Measurements from ENCODE around the gene PF4V1.
"Not testable (repeated sequence)": the region's sequence is repeated elsewhere in the genome, so short reads cannot be mapped to it uniquely, and the experiment has no call there.

The PF4V1 gene

DNA sequence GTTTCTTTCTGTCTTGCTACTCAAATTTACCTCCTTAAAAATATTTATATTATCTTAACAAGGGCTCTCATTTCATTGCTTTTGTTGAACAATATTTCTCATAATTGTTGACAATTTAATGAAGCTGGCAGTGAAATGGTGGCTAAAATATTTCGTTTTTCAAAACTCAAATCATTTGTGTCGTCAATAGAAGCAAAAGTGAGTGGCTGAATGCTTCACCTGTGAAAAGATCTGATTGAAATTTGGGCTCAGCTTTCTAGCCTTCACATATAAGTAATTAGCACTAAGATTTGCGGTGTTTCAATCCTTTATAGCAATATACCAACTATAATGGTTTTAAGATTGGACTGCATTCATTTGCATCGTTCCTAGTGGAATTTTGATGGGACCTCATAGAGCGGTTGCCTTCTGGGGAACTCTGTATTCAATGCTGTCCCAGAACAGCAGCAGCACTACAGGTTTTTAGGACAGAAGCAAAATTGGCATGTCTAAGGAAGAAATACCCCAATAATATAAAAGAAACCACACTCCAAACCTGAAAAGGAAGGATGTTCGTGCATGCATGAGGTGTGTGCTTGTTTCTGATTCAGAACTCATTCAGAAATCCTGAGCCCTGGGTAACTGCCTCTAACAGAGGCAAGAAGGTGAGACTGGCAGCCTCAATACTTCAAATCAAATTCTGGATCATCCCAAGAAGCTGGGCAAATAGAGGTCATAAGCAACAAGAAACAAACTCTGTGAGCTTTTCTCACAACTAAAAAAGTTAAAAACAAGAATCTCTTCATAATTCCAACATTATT lies 18.6 kb downstream of the PF4V1 start:
- no peak for DNase-seq

DNA sequence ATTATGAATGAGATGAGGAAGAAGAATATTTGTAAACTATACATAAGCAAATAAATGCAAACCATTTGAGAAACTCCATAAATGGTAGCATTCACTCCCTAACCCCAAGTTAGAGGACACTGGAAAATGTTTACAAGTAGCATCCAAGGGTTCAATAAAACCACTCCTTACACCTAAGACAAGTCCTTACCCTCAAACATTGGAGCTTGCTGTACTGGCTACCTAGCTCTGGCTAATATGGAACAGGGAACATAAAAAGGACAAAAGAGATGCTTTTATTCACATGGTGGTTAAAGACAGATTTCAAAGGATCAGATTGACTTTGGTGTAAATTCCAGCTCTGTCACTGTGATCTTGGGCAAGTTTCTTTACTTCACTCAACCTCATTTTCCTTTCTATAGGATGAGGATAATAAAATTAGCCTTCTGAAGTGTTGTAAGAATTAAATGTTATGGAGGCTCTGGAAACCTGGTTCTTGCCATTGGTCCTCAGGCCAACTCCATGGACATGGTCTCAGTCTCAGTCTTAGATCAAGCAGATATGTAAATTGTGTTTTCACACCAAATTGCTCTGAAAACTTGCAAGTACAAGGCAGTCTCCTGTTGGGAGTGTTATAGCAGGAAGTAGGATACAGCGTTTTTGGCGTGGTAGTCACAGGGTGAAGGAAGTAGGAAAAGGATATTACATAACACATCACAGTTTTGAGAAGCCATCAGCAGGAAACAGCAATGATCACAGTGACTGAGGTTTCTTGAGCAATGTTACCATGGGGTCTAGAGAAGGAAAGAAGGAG lies 19.4 kb downstream of the PF4V1 start:
- DNase-seq, result no peak

DNA sequence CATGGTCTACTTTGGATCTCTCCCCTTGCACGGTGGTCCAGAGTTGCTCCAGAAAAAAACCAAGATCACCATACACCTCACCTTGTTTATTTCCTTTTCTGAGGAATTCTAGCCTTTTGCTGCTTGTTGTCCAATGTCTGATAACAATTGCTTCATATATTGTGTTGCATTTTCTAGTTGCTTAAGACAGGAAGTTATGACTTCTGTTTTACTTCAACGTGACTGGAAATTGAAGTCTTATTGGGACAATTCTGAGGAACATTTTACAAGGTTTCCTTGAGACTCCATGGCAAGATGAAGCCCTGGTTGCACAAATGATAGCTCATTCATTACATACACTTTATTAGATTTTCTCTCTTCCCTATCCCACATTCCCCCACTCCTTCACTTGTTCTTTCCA lies 21.3 kb downstream of the PF4V1 start:
- no peak for DNase-seq

GRCh38 chr4:73875401-73875800 lies 22.3 kb downstream of the PF4V1 start:
- no peak for DNase-seq

GRCh38 chr4:73883306-73883705 lies 30.2 kb downstream of the PF4V1 start:
- DNase-seq, result no peak

- DNase-seq, result no peak
Measured at GRCh38 chr4:73885574-73886267, 32.6 kb downstream of the PF4V1 start.

GRCh38 chr4:73891326-73891725 lies 38.2 kb downstream of the PF4V1 start:
- DNase-seq, result no peak

DNA sequence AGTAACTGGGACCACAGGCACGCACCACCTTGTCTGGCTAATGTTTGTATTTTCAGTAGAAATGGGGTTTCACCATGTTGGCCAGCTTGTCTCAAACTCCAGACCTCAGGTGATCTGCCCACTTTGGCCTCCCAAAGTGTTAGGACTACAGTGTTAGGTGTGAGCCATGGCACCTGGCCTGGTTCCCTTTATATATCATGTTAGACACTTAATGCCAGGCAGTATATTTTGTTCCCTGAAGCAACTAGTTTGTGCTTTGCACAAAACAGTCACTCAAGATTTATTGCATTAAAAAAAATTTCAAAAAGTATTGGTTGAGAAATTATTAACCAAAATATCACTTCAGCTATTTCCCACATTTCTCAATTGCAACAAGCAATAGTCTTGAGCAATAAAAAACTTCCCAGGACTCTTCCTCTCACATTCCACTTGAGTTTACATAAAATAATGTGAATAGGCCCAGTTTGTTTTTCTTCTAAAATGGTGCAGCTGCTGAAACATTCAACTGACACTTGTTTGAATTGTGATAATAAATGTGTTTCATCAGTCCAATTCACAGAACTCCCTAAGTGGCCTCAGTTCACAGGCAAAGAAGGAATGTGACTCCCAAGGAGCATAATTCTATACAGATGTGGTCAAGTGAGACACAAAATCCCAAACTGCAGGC lies 38.8 kb downstream of the PF4V1 start:
- DNase-seq, result no peak

DNA sequence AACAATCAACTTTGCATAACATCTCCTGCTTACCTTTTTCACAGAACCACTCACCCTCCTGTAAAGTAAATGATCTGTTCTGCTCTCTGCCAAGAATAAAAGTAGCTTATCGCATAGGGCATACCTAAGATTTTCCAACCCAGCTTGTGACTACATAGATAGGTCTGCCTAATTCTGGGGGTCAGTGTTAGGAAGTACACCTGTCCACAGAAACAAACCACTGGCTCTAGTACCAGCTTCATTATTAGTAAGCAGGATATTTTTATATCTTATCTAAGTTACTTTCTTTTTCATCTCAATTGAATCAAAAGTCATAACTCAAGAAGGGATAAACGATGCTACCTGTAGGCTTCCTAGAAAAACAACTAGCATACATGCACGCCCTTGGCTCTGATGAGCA lies 39.9 kb downstream of the PF4V1 start:
- DNase-seq, result no peak

DNA sequence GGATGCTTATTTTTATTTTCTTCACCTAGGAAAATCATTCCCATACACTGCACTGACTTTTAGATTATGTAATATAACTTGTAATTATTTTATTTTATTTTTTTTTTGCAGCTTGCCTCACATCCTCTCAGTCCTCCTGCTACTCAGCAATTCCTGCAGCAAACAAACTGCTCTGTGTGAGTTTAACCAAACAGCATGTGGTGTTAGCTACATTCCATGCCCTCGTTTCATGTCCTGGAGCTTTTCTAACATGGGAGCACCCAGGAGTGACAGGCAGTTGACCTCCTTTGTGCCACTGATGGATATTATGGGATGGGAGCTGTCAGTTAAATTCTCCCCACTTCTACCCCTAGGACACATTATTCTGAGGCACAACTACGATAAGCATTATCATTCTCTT lies 40.9 kb downstream of the PF4V1 start:
- DNase-seq, result no peak

- DNase-seq, result no peak
Measured at GRCh38 chr4:73895201-73896175, 42.4 kb downstream of the PF4V1 start.

- no peak for DNase-seq
Measured at GRCh38 chr4:73896416-73896815, 43.3 kb downstream of the PF4V1 start.

DNA sequence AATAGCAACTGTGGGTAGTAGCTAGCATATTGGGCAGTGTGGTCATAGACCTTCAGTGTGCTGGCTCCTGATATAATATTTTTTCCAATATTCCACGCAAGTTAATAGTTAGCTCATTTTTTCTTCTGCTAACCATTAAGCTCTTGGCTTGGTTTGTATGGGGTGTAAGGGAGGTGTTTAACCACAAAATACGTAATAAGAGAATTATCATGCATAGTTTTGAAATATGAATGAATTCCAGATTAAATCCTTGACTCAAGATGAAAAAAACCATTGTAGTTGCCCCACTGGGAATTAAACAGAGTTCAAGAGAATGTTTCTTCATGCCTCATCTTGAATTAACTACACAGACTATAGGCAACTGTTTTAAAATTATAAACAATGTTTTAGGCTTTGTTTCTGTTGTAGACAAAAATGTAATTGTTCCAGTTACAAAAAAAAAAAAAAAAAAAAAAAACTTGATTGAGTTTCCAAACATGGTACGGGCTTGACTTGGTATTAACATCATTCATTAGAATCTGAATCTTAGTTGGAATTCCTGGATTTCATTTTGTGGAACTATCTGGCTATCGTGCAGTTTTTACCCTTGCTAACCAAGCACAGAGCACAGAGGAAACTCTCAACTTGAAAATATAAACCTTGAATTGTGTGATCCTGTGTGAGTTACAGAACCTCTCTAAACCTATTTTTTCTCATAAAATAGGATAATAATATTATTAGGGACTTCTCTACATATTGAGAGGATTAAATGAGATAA lies 44.5 kb downstream of the PF4V1 start:
- no peak for DNase-seq

DNA sequence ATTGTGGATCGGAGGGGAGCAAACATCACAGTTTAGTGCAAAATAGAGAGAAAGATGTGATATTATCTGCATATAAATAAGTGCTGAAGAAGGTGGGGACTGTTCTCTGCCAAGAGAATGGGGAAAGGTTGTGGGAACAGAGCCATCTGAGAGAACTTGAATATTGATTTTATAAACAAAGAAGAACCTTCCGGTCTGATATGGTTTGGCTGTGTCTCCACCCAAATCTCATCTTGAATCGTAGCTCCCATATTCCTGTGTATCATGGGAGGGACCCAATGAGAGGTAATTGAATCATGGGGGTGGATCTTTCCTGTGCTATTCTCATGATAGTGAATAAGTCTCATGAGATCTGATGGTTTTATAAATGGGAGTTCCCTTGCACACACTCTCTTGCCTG lies 46.2 kb downstream of the PF4V1 start:
- DNase-seq, result not testable (repeated sequence)

DNA sequence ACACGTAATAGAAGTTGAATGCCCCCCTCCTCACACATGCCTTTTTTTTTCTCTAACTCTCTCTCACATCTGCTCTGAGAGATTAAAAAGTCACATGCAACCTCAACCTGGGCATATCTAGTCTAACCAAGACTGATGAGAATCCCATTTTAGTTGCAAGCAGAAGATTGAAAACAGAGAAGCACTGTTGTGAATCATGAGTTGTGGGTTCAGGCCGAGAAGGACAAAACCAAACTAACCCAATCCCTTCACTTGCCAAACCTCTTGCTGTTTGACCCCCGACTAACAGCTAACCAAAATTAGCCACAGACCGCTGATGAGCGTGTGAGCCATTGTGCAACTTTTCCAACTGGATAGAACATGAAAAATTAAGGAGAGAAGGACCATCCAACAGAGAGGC lies 47.9 kb downstream of the PF4V1 start:
- no peak for DNase-seq

DNA sequence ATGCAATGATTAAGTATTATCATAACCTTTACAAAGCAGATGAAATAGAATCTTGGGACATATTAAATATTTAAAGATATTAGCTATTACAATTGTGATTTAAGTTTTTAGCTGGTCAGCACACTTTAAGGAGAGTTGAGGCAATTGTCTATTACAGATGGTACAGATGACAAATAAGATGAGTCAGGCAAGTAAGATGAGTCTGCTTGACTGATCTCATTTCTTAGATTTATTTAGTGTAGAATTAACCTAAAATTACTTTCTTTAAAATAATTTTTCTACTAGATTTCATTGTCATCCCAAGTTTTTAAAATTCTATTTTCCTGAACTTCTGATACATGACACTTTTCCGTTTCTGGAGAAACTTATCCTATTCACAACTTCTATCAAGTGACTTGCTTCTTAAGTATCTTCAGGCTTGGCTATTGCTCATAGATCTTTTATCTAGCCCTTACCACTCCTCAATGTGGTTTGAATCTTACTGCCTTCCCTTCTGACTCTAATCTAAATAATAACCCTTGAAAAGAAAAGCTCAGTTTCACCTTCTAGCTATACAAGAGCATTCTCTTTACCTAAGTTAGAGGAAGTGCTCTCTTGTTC lies 49.0 kb downstream of the PF4V1 start:
- DNase-seq, result no peak

DNA sequence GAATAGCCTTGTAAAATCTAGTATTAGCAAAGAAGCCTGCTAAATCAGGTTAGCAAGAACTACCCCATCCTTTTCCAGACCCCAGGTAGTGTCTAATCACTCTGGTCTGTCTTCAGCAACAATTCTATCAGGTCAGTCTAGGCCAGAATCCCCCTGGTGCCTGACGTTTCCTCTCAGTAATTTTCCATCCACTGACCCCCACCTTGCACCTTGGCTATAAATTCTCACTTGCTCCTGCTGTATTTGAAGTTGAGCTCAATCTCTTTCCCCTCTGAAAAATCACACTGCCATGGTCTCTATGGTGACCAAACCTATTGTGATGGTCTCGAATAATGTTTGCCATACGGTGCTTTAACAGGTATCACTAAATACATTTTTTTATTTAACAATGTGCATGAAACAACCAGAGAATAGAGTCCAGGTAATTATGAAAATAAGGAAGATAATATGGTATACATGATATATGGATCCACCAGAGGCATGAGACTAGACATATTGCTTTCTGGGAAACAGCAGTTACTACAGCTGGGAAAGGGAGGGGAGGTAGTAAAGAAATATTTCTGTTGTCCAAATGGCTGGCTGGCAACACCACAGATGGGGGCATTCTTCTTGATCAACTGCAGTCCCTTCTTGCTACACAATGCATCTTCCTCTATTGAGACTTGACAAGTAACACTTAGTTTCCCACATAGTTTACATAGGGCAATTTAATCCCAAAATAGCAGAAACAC lies 49.9 kb downstream of the PF4V1 start:
- no peak for DNase-seq
